Superior temporal gyrus (tissue), 1 donor: ENCODE results near the gene NUDT2.
A peak's percentile ranks its signal among the peaks of the same experiment; 100 is the strongest.

ENCODE experiments used
- DNase-seq: peaks from one replicate; pipeline ENCODE4 v3.0.0-alpha.2; 2016; ENCODE audit errors: extremely low spot score

Gene NUDT2

DNA sequence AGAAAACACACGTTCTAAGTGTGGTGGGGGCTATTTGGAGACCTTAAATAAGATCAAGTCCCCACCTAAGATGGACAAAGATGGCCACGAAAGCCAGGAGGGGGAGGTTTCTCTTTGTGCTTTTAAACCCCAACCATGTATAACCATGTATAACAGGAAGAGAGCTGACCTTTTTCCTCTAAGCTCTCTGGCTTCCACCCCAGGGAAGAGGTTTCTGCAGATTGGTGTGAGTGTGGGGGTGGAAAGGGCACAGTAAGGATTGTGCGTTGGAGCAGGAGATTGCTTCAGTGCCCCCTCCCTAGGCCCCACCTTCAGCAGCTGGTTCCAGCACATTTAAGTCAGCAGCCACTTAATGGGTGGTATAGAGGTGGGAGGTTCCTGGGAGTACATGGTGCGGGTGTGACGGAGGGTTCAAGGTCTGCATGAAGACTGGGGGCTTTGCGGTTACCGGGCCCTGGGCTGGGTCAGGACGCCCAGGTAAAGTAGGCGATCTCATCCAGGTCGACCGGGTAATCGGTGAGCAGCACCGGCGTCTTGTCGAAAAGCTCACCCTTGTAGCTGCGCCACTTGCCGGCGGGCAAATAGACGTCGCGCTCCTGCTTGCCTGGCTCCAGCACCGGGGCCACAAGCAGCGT is 41.1 kb downstream of the NUDT2 start:
- DNase-seq, result no peak

DNA sequence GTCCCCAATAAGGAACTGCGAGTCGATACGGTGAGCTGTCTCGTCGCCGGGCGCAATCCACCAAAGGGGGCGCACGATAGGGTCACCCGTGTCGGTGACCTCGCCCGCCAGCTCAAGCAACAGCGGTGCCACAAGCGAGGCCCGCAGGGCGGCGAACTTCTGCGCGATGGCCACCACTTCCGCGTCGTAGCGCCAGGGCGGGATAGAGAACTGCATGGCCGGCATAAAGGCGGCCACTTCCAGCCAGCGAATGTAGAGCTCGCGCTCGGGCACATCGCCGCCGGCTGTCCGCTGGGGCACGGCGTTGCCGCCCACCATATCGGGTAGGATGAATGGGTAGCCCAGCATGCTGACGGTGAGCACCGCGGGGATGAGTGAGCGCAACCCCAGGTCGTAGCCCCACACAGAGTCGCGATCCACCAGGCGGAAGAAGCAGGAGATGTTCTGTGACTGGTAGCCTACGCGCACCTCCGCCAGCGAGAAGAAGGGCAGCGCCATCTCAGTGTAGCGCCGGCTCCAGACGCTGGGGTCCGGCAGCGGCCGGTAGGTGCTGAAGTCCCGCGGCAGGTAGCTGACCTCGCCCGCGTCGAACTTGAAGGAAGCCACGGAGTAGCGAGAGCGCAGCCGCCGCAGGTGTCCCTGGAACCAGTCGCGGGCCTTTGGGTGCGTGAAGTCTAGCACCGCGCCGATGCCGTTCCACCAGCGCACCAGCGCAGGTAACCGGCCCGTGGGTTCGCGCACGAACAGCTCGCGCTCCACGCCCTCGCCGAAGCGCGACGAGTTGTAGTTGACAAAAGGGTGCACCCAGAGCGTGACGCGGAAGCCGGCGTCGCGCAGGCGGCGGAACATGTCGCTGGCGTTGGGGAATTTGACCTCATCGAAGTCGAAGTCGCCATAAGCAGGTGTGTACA is 41.9 kb downstream of the NUDT2 start:
- no peak for DNase-seq

DNA sequence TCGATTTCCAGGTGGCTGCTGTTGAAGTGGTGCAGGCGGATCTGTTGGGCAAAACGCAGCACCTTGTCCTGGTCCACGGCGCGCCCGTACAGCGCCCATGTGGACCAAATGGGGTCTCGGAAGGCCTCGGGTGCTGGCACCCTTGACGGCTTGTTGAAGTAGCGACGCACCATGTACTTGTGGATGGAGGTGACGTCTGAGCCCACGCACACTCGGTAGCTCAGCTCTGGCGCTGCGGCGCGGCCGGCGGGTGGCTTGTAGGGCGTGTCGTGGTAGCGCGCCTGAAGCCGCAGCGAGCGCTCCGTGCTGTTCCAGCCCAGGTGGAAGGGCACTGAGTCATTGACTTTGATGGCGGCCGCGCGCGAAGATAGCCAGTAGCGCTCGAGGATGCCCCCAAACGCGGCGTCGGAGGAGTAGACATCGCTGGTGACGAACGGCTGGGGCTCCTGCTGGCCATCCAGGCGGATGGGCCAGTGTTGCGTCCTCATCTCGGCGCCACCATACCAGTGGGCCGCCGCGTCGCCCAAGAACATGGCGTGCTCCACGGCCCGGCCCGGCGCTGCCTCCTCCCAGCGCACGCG is 42.6 kb downstream of the NUDT2 start:
- no peak for DNase-seq

DNA sequence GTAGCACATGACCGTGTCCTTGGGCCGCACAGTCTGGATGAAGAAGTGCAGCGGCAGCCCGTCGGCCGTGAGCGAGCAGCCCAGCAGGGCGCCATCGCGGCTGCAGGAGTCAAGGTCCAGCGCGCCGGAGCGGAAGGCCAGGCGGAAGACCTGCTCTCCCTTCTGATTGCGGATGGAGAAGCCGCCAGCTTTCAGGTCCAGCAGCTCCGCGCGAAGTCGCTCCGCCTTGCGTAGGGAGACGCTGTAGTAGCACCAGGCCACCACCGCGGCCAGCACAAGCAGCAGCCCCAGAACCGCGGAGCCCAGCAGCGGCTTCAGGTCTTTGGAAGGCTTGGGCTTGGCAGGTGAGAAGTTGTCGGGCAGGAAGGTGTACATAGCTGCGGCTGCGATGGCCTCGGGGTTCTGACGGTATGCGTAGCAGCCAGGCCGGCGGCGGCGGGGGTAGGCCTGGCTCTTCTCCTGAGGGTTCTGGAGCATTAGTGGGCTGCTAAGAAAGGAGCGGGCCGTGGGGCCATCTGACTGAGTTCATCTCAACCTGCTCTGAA is 43.2 kb downstream of the NUDT2 start:
- DNase-seq, result no peak

DNA sequence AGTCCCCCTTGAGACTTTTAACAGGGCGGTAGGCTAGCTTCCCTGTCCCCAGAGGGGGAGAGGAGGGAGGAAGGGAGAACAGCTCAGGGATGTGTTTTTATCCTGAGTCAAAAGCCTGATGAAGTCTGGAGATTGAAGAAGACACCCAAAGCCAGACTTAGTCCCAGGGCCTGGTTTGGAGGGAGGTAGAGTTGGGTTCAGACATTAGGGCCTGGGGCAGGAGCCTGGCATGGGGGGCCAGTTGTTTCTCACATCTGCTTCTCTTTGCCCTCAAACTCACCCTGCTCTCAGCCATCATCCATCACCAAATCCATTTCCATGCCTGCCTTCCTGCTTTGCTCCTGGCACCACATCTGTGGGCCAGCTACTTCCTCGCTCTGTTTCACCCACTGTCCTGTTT is 44.4 kb downstream of the NUDT2 start:
- no peak for DNase-seq

DNA sequence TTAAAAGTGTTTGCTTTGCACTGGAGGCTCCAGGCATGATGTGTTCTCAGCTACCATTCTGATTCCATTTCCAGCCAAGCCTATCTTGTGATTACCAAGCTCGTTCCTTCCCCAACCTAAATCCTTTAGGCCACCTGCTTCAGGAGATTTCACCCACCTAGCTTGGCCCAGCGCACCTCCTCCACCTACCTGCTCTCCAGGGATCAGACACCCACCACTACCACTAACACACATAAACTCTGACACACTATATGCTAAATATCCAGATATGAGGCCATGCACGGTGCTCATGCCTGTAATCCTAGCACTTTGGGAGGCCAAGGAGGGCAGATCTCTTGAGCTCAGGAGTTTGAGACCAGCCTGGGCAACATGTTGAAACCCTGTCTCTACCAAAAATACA is 45.0 kb downstream of the NUDT2 start:
- no peak for DNase-seq

DNA sequence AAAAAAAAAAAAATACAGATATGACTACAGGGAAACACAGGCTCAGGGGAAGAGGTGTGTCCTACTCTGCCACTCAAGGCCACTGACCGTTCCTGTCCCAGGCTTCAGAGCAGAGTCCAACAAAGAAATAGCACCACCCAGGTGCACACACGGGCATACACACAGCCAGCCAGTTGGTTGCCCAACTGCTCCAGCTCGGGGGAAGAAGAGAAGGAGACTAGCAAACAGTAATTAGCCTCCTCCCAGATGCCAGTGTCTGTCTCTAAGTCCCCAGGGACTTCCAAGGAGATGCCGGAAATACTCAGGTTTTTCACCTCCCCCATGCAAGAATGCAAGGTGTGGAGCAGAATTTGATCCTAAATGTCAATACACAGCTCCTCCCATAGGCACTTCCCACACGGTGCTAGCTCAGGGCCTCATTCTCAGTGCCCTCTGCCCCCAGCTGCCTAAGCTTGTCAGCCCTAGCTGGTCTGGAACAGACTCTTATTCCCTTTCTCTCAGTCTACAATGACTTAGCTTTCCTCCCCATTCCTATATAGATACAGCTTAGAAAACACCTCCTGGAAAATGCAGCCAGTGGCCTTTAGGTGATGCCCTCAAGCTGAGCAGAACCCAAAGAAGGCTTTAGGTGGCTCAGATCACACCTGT is 45.7 kb downstream of the NUDT2 start:
- DNase-seq, result no peak

DNA sequence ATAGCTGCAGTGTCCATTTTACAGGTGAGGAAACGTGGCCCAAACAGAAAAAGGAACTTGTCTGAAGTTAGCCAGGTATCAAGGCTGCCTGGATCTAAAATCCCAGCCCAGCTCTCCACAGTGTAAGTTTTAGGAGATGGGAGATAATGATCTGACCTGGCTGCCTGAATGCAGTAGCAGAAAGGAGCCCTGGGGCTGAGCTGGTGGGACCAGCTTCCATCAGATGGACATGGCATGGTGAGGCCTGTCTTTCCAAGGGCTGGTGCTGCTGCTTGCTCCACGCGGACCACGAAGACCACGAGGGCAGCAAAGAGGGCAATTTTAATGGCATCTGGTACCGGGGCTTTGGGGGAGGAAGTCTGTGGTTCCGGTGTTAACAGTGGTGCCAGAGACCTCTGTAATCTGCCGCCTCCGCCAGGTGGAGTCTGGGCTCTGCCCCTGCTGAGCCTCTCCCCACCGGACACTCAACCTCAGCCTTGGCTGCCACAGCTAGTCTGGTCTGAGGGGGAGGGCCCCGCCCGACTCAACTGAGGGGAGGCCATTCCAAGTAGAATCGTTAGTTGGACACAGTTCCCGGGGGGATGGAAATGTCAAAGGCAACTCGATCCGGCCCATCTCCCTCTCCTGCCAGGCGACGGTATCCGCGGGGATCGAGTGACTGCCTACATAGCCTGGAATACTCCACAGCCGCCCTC is 46.7 kb downstream of the NUDT2 start:
- no peak for DNase-seq

DNA sequence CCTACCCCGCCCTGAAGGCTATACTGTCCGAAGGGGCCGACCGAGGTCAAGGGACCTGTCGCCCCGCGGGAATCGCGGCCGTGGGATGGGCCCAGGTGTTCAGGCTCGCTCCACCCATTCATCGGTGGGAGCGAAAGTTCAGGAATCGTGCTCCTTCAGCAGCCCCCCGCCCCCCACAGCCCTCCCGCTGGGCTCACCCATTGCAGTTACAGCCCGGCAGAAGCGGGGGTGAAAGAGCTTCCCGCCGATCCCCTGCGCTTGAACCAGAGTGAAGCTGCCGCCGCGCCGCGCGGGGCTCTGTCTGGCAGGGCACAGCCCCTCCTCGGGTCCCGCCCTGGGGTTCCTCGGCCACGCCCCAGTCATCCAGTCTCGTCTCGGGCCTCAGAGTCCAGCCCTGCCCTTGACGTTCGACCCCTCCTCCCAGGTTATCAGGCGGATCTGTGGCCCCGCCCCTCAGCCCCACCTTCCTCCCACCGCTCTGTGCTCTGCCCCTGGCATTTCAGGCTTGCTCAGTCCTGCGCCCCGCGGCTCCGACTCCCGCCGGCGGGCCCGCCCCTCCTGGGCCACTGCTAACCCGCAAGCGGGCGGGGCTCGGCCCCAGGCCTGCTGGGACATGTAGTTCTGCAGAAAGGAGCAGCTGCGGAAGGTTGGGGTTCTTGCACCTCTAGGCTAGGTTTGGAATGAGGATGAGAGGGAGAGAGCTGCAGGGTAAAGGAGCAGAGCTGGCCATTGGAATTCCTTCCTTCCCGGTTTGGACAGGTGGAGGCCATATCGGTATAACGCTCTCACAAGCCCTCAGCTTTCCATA is 47.4 kb downstream of the NUDT2 start, which contains the start of gene MYORG:
MYORG (minus strand) TSS at position 303 of the 808 bp plus-strand sequence. CDS start 3,955 bp downstream, outside the sequence.
- DNase-seq, result peak; percentile 87

DNA sequence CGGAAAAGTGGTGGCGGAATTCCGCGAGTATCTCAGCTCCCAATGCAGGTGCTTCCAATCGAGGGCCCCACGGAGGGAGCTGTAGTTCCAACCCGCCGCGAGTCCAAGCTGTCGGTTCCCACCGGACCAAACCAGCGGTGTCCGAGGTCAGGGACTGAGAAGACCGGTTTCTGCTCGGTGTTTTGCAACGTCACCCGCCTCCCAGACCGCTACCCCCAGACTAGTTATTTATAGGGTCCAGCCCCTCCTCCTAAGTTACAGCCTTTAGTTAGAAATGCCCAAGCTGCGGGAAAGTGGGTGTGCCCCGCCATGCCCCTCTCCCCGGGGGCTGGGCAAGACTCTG is 48.0 kb downstream of the NUDT2 start:
- no peak for DNase-seq

DNA sequence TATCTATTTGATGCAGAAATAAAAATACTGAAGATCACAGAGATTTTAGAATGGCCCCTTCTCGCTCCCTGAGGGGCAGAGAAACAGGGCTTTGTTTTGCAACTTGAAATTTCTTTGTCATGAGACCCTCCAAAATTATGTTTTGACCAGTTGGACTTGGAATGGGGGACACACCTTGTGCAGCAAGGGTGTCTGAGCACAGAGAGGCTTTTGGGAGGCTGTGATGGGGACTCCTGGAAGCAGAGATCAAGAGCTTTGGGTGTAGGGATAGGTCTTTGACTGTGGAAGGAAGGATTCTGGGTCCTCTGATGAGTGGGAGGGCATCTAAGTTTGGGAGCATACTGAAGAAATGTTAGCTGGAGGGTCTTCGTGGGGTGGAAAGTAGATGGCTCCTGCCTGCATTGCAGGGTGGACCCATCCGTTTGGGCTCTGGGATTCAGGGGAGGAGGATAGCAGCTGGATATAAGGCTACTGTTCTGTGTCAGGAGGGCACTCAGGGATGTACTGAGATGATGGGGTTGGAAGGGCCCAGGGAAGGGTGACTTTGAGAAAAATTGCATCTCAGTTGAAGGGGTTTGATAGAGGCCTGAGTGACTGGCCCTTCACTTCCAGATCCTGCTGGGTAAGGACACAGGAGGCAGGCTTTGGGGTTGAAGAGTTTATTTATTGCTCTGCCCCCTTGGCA is 49.1 kb downstream of the NUDT2 start:
- DNase-seq, result no peak

DNA sequence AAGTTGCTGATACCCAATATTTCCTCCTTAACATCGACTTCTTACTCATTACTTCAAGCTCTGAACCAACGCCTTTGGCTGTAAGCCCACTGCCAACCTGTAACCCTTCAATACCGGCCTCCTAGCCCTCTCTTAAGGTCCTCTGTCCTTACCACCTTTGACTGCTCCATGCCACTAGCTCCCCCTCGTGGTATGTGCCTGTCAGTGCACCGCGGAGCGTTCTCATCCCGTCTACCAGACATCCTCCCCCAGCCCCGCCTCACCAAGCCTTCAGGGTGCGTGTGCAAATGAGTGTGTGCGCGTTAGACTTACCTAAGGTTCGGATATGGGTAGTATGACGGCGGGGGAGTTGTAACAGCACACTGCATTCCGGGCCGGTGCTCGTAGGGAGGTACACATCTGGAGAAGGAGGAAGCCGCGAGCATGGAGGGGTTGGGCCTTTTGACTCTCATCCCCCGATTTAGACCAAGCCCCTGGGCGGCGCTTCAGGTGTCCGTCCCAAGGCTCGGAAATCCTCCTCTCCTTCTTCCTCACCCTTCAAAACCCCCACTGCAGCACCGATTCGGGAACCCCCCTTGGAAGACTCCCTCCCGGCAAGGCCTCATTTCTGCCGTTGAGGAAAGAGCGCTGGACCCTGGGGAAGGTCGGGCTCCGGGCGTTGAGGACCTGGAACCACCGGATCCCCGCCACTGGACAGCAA is 50.1 kb downstream of the NUDT2 start:
- DNase-seq, result peak; percentile 93

DNA sequence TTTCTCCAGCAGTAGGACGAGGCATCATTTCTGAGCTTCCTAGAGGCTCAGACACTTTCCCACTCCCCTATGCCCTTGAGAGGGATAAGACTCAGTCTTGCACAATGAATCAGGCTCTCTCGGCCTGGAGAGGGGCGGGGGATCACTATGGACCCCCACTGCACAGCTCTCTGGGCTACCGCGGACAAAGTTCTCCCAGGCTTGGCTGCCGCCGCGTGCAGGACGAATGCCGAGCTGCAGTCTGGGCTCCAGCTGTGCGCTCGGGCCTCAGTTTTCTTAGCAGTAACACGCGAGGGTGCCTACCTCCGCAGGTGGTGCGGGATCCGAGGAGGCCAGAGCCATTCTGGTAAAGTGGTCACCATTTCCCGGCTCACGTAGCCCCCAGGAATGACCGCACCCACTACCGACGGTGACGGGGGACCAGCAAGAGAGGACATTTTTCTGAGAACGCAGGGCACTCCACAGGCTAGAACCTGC is 50.7 kb downstream of the NUDT2 start:
- DNase-seq, result no peak

DNA sequence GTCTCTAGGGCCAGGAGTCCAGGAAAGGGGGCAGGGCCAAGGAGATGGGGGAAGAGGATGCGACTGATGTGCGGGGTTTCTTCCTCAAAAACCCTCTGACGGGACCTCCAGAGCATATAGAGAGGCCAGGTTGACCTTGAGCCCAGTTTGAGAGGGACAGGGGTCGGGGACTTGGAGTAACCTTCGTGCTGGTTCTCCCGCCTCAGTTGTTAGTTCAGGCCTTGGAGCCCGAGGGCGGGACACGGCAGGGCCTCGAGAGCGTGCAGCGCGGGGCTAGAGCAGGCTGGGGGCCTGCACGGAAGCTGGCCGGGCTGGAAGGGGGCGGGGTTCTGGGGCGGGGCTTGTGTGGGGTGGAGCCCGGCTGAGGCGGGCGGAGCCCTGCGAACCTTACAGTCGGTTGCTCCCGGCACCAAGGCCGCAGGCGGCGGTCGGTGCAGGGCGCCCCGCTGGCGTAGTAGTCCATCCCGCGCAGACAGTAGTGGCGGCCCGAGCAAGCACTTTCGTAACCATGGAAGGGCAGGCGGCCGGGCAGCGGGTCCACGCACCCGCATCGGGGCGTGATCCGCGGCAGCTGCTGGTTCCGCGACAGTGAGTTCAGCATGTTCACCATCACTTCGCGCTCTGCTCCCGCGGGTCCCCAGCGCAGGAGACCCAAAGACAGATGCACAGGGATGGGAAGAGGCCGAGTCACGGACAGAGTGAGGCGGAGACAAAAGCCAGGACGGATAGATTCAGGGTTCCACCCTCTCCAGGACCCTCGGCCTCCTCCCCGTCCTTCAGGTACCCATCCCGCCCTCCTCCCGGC is 51.3 kb downstream of the NUDT2 start:
- peak; percentile 58 for DNase-seq

DNA sequence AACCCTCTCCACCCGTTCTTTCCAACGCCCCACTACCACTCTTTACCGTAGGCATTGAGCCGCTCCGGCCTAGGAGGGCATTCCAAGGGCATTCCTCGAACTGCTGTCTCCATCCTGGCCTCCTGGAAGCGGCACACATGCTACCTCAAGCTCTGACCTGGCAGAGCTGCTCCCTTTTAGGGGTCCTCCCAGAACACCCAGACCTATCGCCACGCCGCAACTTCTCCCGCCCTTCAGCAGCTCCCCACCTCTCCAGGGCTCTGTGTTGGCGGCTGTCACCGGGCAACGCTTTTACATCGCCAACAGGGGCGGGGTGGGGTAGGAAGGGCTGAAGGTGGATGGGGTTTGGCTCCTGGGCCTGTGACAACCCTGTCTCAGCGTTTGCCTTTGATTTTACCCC is 52.0 kb downstream of the NUDT2 start:
- DNase-seq, result no peak

DNA sequence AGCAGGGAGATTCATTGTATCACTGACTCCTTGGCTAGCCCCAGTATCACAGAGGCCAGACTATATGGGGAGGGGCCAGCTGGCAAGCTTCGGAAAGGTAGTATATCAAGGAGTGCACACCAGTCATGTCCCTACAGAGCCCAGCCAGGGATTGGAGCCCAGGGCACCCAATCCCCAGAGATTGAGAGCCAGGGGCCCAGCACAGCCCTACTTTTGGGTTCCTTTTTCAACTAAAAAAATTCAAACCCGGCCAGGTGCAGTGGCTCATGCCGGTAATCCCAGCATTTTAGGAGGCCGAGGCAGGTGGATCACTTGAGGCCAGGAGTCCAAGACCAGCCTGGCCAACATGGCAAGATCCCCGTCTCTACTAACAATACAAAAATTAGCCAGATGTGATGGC is 52.7 kb downstream of the NUDT2 start:
- no peak for DNase-seq

DNA sequence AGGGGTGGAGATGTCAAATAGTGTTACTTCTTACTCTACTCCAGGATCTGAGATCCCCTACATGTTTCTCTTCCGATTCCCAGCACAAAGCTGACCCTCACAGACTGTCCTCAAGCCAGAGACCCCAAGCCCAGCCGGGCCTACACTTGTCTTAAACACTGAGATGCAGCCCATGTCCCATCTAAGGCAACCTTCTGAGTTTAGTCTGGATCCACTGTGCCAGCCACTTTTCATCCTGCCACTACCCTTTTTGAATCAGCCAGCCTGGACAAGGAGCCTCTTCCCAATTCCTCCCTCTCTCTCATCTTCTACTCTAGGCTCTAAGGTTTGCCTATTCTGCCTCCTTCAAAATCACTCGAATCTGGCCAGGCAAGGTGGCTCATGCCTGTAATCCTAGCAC is 53.5 kb downstream of the NUDT2 start:
- DNase-seq, result no peak

DNA sequence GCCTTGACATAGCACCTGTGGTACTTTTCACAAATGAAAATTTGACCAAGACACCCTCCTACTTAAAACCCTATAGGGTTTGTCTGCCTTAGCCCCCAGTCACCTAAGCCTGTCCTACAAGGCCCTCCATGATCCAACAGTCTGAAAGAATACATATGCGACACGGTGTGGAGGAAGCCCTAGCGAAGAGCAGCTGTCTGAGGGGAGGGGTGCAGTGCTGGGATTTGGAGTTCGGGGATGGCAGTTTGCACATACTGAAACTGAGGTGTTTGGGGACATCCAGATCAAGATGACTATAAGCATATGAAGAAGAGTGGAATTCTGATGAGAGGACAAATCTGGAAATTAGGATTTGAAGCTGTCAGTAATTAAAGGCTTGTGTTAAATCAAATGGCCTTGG is 54.5 kb downstream of the NUDT2 start:
- DNase-seq, result no peak
